Nephron progenitor cell (in vitro differentiated cells): ENCODE results near the gene ARRB1.

Experiments used
- DNase-seq: peaks from one replicate; pipeline ENCODE4 v3.0.0; 2021
- H3K27ac Mint-ChIP-seq: 2 replicates; pipeline ENCODE4 v1.8.0; 2021; ENCODE audit warnings: mild to moderate bottlenecking, moderate library complexity, mixed read lengths
- H3K27me3 Mint-ChIP-seq: 2 replicates; pipeline ENCODE4 v1.8.0; 2021; ENCODE audit warnings: mild to moderate bottlenecking, low read depth, mixed read lengths; ENCODE audit not compliant: poor library complexity
- H3K36me3 Mint-ChIP-seq: 2 replicates; pipeline ENCODE4 v1.8.0; 2021; ENCODE audit warnings: low read depth, mixed read lengths
- H3K4me1 Mint-ChIP-seq: 2 replicates; pipeline ENCODE4 v1.8.0; 2021; ENCODE audit warnings: mixed read lengths
- H3K4me3 Mint-ChIP-seq: 2 replicates; pipeline ENCODE4 v1.8.0; 2021; ENCODE audit warnings: mild to moderate bottlenecking, moderate library complexity, mixed read lengths
- H3K9me3 Mint-ChIP-seq: 2 replicates; pipeline ENCODE4 v1.8.0; 2021; ENCODE audit warnings: mild to moderate bottlenecking, moderate library complexity, mixed read lengths
- TF ChIP-seq, protein P1 (sequence below): fragments of 200-600 bp; sonication (generic); IDR thresholded peaks from 2 replicates; pipeline ENCODE4 v1.5.0; 2021; ENCODE audit warnings: antibody characterized with exemption

Gene ARRB1

DNA sequence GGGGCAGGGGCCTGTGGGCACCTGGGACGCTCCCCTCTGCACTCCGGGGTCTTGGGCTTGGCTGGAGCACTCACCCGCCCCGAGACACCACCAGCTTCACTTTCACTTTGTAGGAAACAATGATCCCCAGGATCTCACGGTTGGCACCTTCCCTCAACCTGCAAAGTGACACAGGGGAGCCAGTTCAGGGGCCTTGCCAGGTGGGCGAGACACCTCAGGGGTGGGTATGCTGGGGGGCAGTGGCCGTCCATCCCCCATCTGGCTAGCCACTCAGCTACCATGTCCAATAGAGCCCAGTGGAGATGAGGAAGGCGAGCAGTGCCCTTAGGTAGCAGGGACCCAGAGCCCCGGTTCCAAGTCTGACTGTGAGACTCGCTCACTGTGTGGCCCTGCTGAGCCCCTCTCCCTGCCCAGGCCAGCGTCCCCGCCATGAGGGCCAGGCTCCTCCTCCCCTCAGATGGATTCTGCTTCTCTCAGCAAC, 78.6 kb downstream of the ARRB1 start:
- H3K27me3 Mint-ChIP-seq: peaks cover 7% of the 10 kb centered on the region
- DNase-seq: no peak
- H3K4me1 Mint-ChIP-seq: no peaks in the 10 kb centered on the region
- no peaks in the 10 kb centered on the region for H3K36me3 Mint-ChIP-seq
- H3K4me3 Mint-ChIP-seq: no peak overlapping the region
- TF ChIP-seq, protein P1, sequence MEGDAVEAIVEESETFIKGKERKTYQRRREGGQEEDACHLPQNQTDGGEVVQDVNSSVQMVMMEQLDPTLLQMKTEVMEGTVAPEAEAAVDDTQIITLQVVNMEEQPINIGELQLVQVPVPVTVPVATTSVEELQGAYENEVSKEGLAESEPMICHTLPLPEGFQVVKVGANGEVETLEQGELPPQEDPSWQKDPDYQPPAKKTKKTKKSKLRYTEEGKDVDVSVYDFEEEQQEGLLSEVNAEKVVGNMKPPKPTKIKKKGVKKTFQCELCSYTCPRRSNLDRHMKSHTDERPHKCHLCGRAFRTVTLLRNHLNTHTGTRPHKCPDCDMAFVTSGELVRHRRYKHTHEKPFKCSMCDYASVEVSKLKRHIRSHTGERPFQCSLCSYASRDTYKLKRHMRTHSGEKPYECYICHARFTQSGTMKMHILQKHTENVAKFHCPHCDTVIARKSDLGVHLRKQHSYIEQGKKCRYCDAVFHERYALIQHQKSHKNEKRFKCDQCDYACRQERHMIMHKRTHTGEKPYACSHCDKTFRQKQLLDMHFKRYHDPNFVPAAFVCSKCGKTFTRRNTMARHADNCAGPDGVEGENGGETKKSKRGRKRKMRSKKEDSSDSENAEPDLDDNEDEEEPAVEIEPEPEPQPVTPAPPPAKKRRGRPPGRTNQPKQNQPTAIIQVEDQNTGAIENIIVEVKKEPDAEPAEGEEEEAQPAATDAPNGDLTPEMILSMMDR: no peak
- H3K9me3 Mint-ChIP-seq: no peaks in the 10 kb centered on the region
- H3K27ac Mint-ChIP-seq: no peak overlapping the region

DNA sequence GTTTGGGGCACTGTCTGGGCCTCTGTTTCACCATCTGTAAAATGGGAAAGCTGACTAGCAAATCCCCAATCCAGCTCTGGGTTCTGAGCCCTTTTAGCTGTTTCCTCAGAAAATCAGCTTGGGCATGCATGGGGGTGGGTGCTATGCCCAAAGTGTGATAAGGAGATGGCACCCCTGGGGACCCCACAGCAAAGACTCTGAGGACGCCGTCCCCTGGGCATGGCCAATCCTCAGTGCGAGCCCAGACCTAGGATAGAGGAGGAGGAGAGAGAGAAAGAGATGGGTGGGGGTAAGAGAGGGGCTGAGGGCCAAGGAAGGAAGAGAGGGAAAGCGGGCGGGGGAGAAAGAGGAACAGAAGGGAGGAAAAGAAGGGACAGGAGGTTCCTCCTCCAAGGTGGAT, 79.1 kb downstream of the ARRB1 start:
- Mint-ChIP-seq H3K36me3 (no peaks in the 10 kb centered on the region), H3K27ac (no peak overlapping the region), H3K9me3 (no peaks in the 10 kb centered on the region), H3K27me3 (peaks cover 8% of the 10 kb centered on the region), H3K4me3 (no peak overlapping the region), H3K4me1 (no peaks in the 10 kb centered on the region)
- DNase-seq: no peak
- TF ChIP-seq, protein P1: no peak

DNA sequence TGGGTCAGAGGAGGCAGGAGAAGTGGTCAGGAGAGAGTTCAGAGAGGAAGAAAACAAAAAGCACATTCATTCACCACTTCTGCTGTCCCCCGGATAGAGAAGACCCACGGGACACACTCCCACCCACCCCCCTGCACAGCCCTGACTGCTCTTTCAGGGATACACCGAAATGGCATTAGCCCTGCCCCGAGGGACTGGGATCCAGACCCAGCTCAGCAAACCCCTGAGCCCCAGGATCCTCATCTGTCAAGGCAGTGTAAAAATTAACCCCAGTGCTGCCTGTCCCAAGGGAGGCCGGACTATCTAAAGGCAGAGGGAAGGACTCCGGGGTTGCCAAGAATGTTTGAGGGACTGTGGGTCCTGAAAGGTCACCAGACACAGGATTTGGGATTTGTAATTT, 79.7 kb downstream of the ARRB1 start:
- no peak overlapping the region for H3K4me3 Mint-ChIP-seq
- no peak for DNase-seq
- peaks cover 8% of the 10 kb centered on the region for H3K27me3 Mint-ChIP-seq
- no peaks in the 10 kb centered on the region for H3K4me1 Mint-ChIP-seq
- TF ChIP-seq, protein P1: no peak
- H3K36me3 Mint-ChIP-seq: no peaks in the 10 kb centered on the region
- H3K27ac Mint-ChIP-seq: peak overlapping the region; percentile 66
- no peaks in the 10 kb centered on the region for H3K9me3 Mint-ChIP-seq

DNA sequence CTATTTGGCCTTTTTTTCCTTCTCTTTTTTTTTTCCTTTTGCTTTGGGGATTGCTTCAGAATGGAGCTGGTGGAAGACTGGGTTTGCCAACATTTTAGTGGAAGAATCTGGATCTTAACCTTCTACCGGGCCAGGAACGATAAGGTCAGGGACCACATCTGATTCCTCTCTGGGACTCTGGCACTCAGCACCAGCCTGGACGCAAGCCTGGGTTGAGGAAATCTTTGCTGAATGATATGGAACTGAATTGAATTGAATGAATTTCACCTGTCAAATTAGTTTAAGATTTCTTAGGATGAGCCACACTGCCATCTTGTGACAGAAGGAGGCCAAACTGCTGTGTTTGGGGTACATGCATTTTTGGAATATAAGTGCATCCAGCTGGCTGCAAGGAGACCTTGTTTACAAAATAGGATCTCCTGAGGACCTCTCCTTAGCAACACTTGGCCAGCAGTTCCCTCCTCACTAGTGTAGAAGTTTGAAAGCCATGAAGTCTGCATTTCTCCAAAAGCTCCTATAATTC, 80.5 kb downstream of the ARRB1 start:
- TF ChIP-seq, protein P1: peak; percentile 20
- H3K27me3 Mint-ChIP-seq: peaks cover 8% of the 10 kb centered on the region
- H3K9me3 Mint-ChIP-seq: no peaks in the 10 kb centered on the region
- H3K36me3 Mint-ChIP-seq: no peaks in the 10 kb centered on the region
- no peak overlapping the region for H3K4me3 Mint-ChIP-seq
- H3K27ac Mint-ChIP-seq: no peak overlapping the region
- no peaks in the 10 kb centered on the region for H3K4me1 Mint-ChIP-seq
- DNase-seq: no peak

DNA sequence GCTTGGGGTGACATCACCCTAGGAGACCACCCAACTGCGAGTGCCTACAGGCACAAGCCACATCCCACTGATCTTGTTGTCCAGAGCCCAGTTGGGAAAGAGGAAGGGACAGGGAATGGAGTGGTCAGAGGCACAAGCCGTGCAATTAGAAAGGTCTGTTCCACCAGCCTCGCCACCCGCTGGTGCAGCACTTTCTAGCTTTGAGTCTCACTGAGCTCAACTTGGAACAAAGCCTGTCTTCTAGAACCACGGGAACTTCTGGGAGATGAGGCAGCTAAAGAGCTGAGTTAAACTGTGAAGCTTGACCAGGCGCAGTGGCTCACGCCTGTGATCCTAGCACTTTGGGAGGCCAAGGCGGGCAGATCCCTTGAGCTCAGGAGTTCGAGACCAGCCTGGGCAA, 81.6 kb downstream of the ARRB1 start:
- no peak overlapping the region for H3K27ac Mint-ChIP-seq
- H3K4me3 Mint-ChIP-seq: no peak overlapping the region
- H3K36me3 Mint-ChIP-seq: no peaks in the 10 kb centered on the region
- TF ChIP-seq, protein P1: no peak
- DNase-seq: no peak
- no peaks in the 10 kb centered on the region for H3K9me3 Mint-ChIP-seq
- H3K27me3 Mint-ChIP-seq: peaks cover 8% of the 10 kb centered on the region
- H3K4me1 Mint-ChIP-seq: no peaks in the 10 kb centered on the region

DNA sequence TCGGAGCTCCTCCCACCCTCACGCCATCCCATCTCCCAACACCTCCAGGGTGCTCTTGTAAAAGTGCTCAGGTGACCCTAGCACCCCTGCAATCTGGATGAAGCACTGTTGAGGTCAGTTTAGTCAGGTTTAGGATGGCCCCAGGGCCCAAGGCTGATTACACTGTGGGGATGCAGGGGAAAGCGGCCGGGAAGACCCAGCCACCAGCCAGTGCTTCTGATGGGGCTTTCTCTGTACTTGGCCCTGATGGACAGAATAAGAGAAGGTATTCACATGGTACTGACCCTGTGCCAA, 82.1 kb downstream of the ARRB1 start:
- Mint-ChIP-seq H3K4me3 (no peak overlapping the region), H3K4me1 (no peaks in the 10 kb centered on the region), H3K9me3 (no peaks in the 10 kb centered on the region), H3K36me3 (no peaks in the 10 kb centered on the region), H3K27me3 (peaks cover 8% of the 10 kb centered on the region), H3K27ac (no peak overlapping the region)
- TF ChIP-seq, protein P1: no peak
- DNase-seq: no peak
